RWPE1 (cell line): Measurements from ENCODE around the gene PNMT.

Experiments used
- CTCF ChIA-PET: fragments of 350-600 bp; sonication (Branson Sonifier 250); formaldehyde crosslinking; extraction: SDS; loops from one replicate; lab custom pipeline; 2021; lab: Yijun Ruan, JAX
- POLR2A ChIA-PET: fragments of 400-600 bp; formaldehyde crosslinking; extraction: SDS; loops from one replicate; lab custom pipeline; 2020; ENCODE audit warnings: antibody characterized with exemption; ENCODE audit not compliant: low non-redundant PET; lab: Yijun Ruan, JAX
- DNase-seq: peaks from one replicate; pipeline ENCODE4 v3.0.0; 2012; ENCODE audit warnings: low spot score
- H3K27ac ChIP-seq: fragments of 450-650 bp; 2 replicates; pipeline ENCODE4 v1.5.1; 2017
- TF ChIP-seq, protein P1 (sequence below): fragments of 450-650 bp; conservative IDR thresholded peaks from 2 replicates; pipeline ENCODE4 v1.5.1; 2017; ENCODE audit warnings: low read depth, mild to moderate bottlenecking

Gene PNMT

GRCh38 chr17:39714234-39714633, 46.0 kb downstream of the PNMT start:
- CTCF ChIA-PET = no interaction called here
- POLR2A ChIA-PET = no interaction called here
- TF ChIP-seq, protein P1, sequence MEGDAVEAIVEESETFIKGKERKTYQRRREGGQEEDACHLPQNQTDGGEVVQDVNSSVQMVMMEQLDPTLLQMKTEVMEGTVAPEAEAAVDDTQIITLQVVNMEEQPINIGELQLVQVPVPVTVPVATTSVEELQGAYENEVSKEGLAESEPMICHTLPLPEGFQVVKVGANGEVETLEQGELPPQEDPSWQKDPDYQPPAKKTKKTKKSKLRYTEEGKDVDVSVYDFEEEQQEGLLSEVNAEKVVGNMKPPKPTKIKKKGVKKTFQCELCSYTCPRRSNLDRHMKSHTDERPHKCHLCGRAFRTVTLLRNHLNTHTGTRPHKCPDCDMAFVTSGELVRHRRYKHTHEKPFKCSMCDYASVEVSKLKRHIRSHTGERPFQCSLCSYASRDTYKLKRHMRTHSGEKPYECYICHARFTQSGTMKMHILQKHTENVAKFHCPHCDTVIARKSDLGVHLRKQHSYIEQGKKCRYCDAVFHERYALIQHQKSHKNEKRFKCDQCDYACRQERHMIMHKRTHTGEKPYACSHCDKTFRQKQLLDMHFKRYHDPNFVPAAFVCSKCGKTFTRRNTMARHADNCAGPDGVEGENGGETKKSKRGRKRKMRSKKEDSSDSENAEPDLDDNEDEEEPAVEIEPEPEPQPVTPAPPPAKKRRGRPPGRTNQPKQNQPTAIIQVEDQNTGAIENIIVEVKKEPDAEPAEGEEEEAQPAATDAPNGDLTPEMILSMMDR = no peak
- H3K27ac ChIP-seq = no peak overlapping the region
- no peak for DNase-seq

DNA sequence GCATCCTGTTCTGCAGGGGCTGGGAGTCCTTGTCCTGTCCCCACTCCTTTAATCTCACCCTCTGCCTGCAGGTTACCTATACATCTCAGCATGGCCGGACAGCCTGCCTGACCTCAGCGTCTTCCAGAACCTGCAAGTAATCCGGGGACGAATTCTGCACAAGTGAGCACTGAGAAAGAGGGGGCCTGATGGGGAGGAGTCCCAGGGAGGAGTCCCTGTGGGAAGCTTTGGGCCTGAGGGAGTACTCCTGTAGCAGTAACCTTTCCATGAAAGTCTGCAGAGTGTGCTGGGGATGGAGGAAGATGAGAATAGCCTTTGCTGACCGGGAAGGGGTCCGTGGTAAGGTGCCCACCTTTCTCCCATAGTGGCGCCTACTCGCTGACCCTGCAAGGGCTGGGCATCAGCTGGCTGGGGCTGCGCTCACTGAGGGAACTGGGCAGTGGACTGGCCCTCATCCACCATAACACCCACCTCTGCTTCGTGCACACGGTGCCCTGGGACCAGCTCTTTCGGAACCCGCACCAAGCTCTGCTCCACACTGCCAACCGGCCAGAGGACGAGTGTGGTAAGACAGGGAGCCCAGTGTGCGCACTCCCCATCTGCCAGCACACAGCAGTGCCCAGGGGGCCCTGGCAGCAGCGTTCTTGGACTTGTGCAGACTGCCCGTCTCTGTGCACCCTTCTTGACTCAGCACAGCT, 47.3 kb downstream of the PNMT start:
- ChIA-PET POLR2A (no interaction called here), CTCF (interaction anchor here (0.8 to 1.2 kb wide), 2 partner anchors 10 to 47 kb away, joined by 3 to 4 read pairs; no protein-coding TSS in a partner anchor)
- H3K27ac ChIP-seq = peak overlapping the region; percentile 68
- TF ChIP-seq, protein P1 = no peak
- no peak for DNase-seq

GRCh38 chr17:39716073-39716818, 48.0 kb downstream of the PNMT start:
- ChIA-PET CTCF (interaction anchor here (0.8 to 1.5 kb wide), 2 partner anchors 10 to 13 kb away, joined by 3 to 11 read pairs; no protein-coding TSS in a partner anchor), POLR2A (interaction anchor here (0.6 kb wide), 1 partner anchor 35 kb away, joined by 4 read pairs; no protein-coding TSS in a partner anchor)
- peak overlapping the region; percentile 68 for H3K27ac ChIP-seq
- no peak for DNase-seq
- TF ChIP-seq, protein P1 = no peak

- CTCF ChIA-PET = interaction anchor here (1.5 kb wide), 1 partner anchor 13 kb away, joined by 11 read pairs; no protein-coding TSS in a partner anchor
- DNase-seq = no peak
These were observed 48.8 kb downstream of the PNMT start for GRCh38 chr17:39716879-39717536.

GRCh38 chr17:39717660-39718059, 49.4 kb downstream of the PNMT start:
- no peak for DNase-seq
- TF ChIP-seq, protein P1 = no peak
- CTCF ChIA-PET = interaction anchor here (1.2 kb wide), 1 partner anchor 50 kb away, joined by 3 read pairs; the partner anchor contains the start of gene PNMT
- POLR2A ChIA-PET = no interaction called here
- H3K27ac ChIP-seq = no peak overlapping the region

More at GRCh38 chr17:39716879-39717536, 48.8 kb downstream of the PNMT start:
- POLR2A ChIA-PET = interaction anchor here (0.6 kb wide), 1 partner anchor 904 kb away, joined by 5 read pairs; no protein-coding TSS in a partner anchor
- TF ChIP-seq, protein P1 = no peak
- H3K27ac ChIP-seq = peak overlapping the region; percentile 68
